Endometrium (tissue), 2 donors: ENCODE results near the gene DNAJB8.

Experiments
- FAIRE-seq: peaks from 2 replicates; lab custom pipeline; 2012; peaks lifted over from hg19 to GRCh38; lab: Jason Lieb, UNC
- donor health status: control.
- donor health status: control.

Gene DNAJB8

GRCh38 chr3:128466840-128467541, at the start of gene DNAJB8:
Gene DNAJB8 (minus strand): TSS chr3:128466890. CDS start chr3:128463245, 3,645 bp downstream.
- FAIRE-seq, result no peak

GRCh38 chr3:128515967-128516366, 49.3 kb upstream of the DNAJB8 start:
- no peak for FAIRE-seq

- FAIRE-seq, result no peak
Observed at GRCh38 chr3:128508852-128509251, 42.2 kb upstream of the DNAJB8 start.

- no peak for FAIRE-seq
Observed at GRCh38 chr3:128506754-128507153, 40.1 kb upstream of the DNAJB8 start.

GRCh38 chr3:128505771-128506170, 39.1 kb upstream of the DNAJB8 start:
- FAIRE-seq, result no peak

- FAIRE-seq, result no peak
Observed at GRCh38 chr3:128504963-128505730, 38.5 kb upstream of the DNAJB8 start.

- no peak for FAIRE-seq
Observed at GRCh38 chr3:128504533-128504915, 37.8 kb upstream of the DNAJB8 start.

- FAIRE-seq, result no peak
Observed at GRCh38 chr3:128503751-128504532, 37.3 kb upstream of the DNAJB8 start.

- no peak for FAIRE-seq
Observed at GRCh38 chr3:128503164-128503651, 36.5 kb upstream of the DNAJB8 start.

GRCh38 chr3:128502712-128503111, 36.0 kb upstream of the DNAJB8 start:
- FAIRE-seq, result no peak

GRCh38 chr3:128501431-128501830, 34.7 kb upstream of the DNAJB8 start:
- FAIRE-seq, result no peak

GRCh38 chr3:128500556-128500955, 33.9 kb upstream of the DNAJB8 start:
- no peak for FAIRE-seq

- no peak for FAIRE-seq
Observed at GRCh38 chr3:128499724-128500275, 33.1 kb upstream of the DNAJB8 start.

GRCh38 chr3:128498901-128499530, 32.3 kb upstream of the DNAJB8 start:
- no peak for FAIRE-seq

- no peak for FAIRE-seq
Observed at GRCh38 chr3:128498127-128498626, 31.5 kb upstream of the DNAJB8 start.

- no peak for FAIRE-seq
Observed at GRCh38 chr3:128497305-128498126, 30.8 kb upstream of the DNAJB8 start.

GRCh38 chr3:128496602-128497304, 30.1 kb upstream of the DNAJB8 start:
- no peak for FAIRE-seq

- no peak for FAIRE-seq
Observed at GRCh38 chr3:128496019-128496601, 29.4 kb upstream of the DNAJB8 start.

GRCh38 chr3:128495435-128495970, 28.8 kb upstream of the DNAJB8 start:
- no peak for FAIRE-seq

GRCh38 chr3:128494367-128494650, 27.6 kb upstream of the DNAJB8 start:
- FAIRE-seq, result no peak
